ENCODE results near the gene KIAA0513. TPM values are rescaled to one million over a fixed set of nuclear protein-coding genes. Genes with fewer than 3 reads are reported as not detected.

The KIAA0513 gene
- total RNA-seq, 2 donors from 2014 or later: 13.4 to 50.1 TPM

- TF ChIP-seq CTCF (IDR thresholded peaks at IDR 0.05): no peak
- no peaks in the 10 kb centered on the region for H3K9me3 ChIP-seq
- no peaks in the 10 kb centered on the region for H3K27me3 ChIP-seq (replicated peaks; ENCODE audit: insufficient read depth)
- H3K36me3 ChIP-seq: peaks cover 10% of the 10 kb centered on the region
- H3K27ac ChIP-seq: no peak overlapping the region
- no peaks in the 10 kb centered on the region for H3K4me1 ChIP-seq (ENCODE audit: control insufficient read depth in 1 of 2, low read depth in 2 of 2)
- DNase-seq (ENCODE audit: low spot score): no peak
- H3K4me3 ChIP-seq: no peak overlapping the region
- no peak for ATAC-seq (ENCODE audit: insufficient number of reproducible peaks, low FRiP score, low read depth)
Observed at GRCh38 chr16:85062845-85063244, 35.2 kb downstream of the KIAA0513 start.

GRCh38 chr16:85064186-85064585 is 36.6 kb downstream of the KIAA0513 start:
- no peak for DNase-seq (ENCODE audit: low spot score)
- no peak overlapping the region for H3K4me3 ChIP-seq
- TF ChIP-seq CTCF (IDR thresholded peaks at IDR 0.05): no peak
- no peaks in the 10 kb centered on the region for H3K9me3 ChIP-seq
- H3K4me1 ChIP-seq (ENCODE audit: control insufficient read depth in 1 of 2, low read depth in 2 of 2): no peaks in the 10 kb centered on the region
- no peaks in the 10 kb centered on the region for H3K27me3 ChIP-seq (replicated peaks; ENCODE audit: insufficient read depth)
- no peak overlapping the region for H3K27ac ChIP-seq
- H3K36me3 ChIP-seq: peaks cover 10% of the 10 kb centered on the region
- no peak for ATAC-seq (ENCODE audit: insufficient number of reproducible peaks, low FRiP score, low read depth)

GRCh38 chr16:85065099-85065498 is 37.5 kb downstream of the KIAA0513 start:
- ATAC-seq (ENCODE audit: insufficient number of reproducible peaks, low FRiP score, low read depth): no peak
- no peak for TF ChIP-seq CTCF (IDR thresholded peaks at IDR 0.05)
- H3K27me3 ChIP-seq (replicated peaks; ENCODE audit: insufficient read depth): no peaks in the 10 kb centered on the region
- H3K27ac ChIP-seq: no peak overlapping the region
- H3K4me3 ChIP-seq: no peak overlapping the region
- H3K36me3 ChIP-seq: peaks cover 10% of the 10 kb centered on the region
- no peaks in the 10 kb centered on the region for H3K9me3 ChIP-seq
- no peak for DNase-seq (ENCODE audit: low spot score)
- no peaks in the 10 kb centered on the region for H3K4me1 ChIP-seq (ENCODE audit: control insufficient read depth in 1 of 2, low read depth in 2 of 2)

GRCh38 chr16:85066346-85066885 is 38.8 kb downstream of the KIAA0513 start:
- no peaks in the 10 kb centered on the region for H3K4me1 ChIP-seq (ENCODE audit: control insufficient read depth in 1 of 2, low read depth in 2 of 2)
- H3K9me3 ChIP-seq: no peaks in the 10 kb centered on the region
- H3K4me3 ChIP-seq: no peak overlapping the region
- no peak for DNase-seq (ENCODE audit: low spot score)
- peaks cover 10% of the 10 kb centered on the region for H3K36me3 ChIP-seq
- no peak overlapping the region for H3K27ac ChIP-seq
- no peaks in the 10 kb centered on the region for H3K27me3 ChIP-seq (replicated peaks; ENCODE audit: insufficient read depth)
- TF ChIP-seq CTCF (IDR thresholded peaks at IDR 0.05): no peak
- ATAC-seq (ENCODE audit: insufficient number of reproducible peaks, low FRiP score, low read depth): no peak

- Histone ChIP-seq H3K9me3 (no peaks in the 10 kb centered on the region), H3K4me1 (ENCODE audit: control insufficient read depth in 1 of 2, low read depth in 2 of 2) (no peaks in the 10 kb centered on the region), H3K27ac (no peak overlapping the region), H3K36me3 (peaks cover 10% of the 10 kb centered on the region), H3K4me3 (no peak overlapping the region), H3K27me3 (replicated peaks; ENCODE audit: insufficient read depth) (no peaks in the 10 kb centered on the region)
- DNase-seq (ENCODE audit: low spot score) (no peak), ATAC-seq (ENCODE audit: insufficient number of reproducible peaks, low FRiP score, low read depth) (no peak)
- no peak for TF ChIP-seq CTCF (IDR thresholded peaks at IDR 0.05)
Observed at GRCh38 chr16:85067024-85067423, 39.4 kb downstream of the KIAA0513 start.
